UCSD-AML1 (cell line): ENCODE measurements around the gene ARAP3.
"Not testable (repeated sequence)": the region's sequence is repeated elsewhere in the genome, so short reads cannot be mapped to it uniquely, and the experiment has no call there.

Experiments used
- DNase-seq: peaks from one replicate; lab custom pipeline; 2025; ENCODE audit not compliant: unreplicated experiment; lab: John Stamatoyannopoulos, UW

Gene ARAP3

GRCh38 chr5:141681695-141682641 lies at the start of gene ARAP3:
Gene ARAP3, minus strand, starts transcription at chr5:141682230. Its CDS starts 1,744 bp downstream, at chr5:141680486.
- DNase-seq: peak; percentile 83

- DNase-seq: no peak
Observed at GRCh38 chr5:141729387-141730006, 47.5 kb upstream of the ARAP3 start.

- no peak for DNase-seq
Observed at GRCh38 chr5:141725891-141726290, 43.9 kb upstream of the ARAP3 start.

- not testable (repeated sequence) for DNase-seq
Observed at GRCh38 chr5:141725174-141725573, 43.1 kb upstream of the ARAP3 start.

GRCh38 chr5:141722266-141722665 lies 40.2 kb upstream of the ARAP3 start:
- DNase-seq: no peak

GRCh38 chr5:141717043-141717442 lies 35.0 kb upstream of the ARAP3 start:
- DNase-seq: no peak

GRCh38 chr5:141716468-141716867 lies 34.4 kb upstream of the ARAP3 start:
- no peak for DNase-seq

- DNase-seq: no peak
Observed at GRCh38 chr5:141716009-141716408, 34.0 kb upstream of the ARAP3 start.

- DNase-seq: no peak
Observed at GRCh38 chr5:141715346-141715905, 33.4 kb upstream of the ARAP3 start.

- DNase-seq: no peak
Observed at GRCh38 chr5:141714542-141715310, 32.7 kb upstream of the ARAP3 start.

GRCh38 chr5:141713616-141714309 lies 31.7 kb upstream of the ARAP3 start:
- DNase-seq: no peak

- no peak for DNase-seq
Observed at GRCh38 chr5:141711687-141712086, 29.7 kb upstream of the ARAP3 start.

GRCh38 chr5:141709699-141710267 lies 27.8 kb upstream of the ARAP3 start:
- no peak for DNase-seq

GRCh38 chr5:141708016-141708415 lies 26.0 kb upstream of the ARAP3 start:
- no peak for DNase-seq

GRCh38 chr5:141707510-141707909 lies 25.5 kb upstream of the ARAP3 start:
- DNase-seq: no peak

- no peak for DNase-seq
Observed at GRCh38 chr5:141706121-141706520, 24.1 kb upstream of the ARAP3 start.

GRCh38 chr5:141705469-141705868 lies 23.4 kb upstream of the ARAP3 start:
- DNase-seq: no peak

GRCh38 chr5:141704782-141705297 lies 22.8 kb upstream of the ARAP3 start:
- DNase-seq: no peak

- DNase-seq: no peak
Observed at GRCh38 chr5:141703133-141703561, 21.1 kb upstream of the ARAP3 start.
